HUDEP-2 (cell line): Measurements from ENCODE around the gene HNRNPA2B1.
A peak's percentile ranks its signal among the peaks of the same experiment; 100 is the strongest.
"Not testable (repeated sequence)": the region's sequence is repeated elsewhere in the genome, so short reads cannot be mapped to it uniquely, and the experiment has no call there.

Experiments used
- DNase-seq, 76 experiments: peaks; one replicate each; lab custom pipeline; 2025; ENCODE audit not compliant: unreplicated experiment in 76 of 76; lab: John Stamatoyannopoulos, UW

Gene HNRNPA2B1

DNA sequence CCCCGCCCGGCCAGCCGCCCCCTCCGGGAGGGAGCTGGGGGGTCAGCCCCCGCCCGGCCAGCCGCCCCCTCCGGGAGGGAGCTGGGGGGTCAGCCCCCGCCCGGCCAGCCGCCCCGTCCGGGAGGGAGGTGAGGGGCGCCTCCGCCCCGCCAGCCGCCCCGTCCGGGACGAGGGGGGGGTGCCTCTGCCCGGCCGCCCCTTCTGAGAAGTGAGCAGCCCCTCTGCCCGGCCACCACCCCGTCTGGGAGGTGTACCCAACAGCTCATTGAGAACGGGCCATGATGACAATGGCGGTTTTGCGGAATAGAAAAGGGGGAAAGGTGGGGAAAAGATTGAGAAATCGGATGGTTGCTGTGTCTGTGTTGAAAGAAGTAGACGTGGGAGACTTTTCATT, 52.2 kb downstream of the HNRNPA2B1 start:
- DNase-seq, result not testable (repeated sequence)

- not testable (repeated sequence) for DNase-seq
Measured at GRCh38 chr7:26147646-26148306, 52.8 kb downstream of the HNRNPA2B1 start.

DNA sequence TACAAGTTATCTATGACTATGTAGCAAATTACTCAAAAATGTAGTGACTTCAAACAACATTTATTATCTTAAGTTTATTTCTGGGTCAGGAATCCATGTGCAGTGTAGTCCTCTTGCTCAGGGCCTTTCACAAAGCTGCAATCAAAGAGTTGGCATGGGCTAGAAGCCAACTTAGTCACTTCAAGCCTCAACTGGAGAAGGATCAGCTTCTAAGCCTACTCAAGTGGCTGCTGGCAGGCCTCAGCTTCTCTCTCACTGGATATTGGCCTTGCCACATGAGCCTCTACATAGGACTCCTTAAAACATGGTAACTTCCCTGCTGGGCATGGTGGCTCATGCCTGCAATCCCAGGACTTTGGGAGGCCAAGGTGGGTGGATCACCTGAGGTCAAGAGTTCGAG, 53.5 kb downstream of the HNRNPA2B1 start:
- peak in 2 of 76 experiments; percentile 11 to 13 for DNase-seq

DNA sequence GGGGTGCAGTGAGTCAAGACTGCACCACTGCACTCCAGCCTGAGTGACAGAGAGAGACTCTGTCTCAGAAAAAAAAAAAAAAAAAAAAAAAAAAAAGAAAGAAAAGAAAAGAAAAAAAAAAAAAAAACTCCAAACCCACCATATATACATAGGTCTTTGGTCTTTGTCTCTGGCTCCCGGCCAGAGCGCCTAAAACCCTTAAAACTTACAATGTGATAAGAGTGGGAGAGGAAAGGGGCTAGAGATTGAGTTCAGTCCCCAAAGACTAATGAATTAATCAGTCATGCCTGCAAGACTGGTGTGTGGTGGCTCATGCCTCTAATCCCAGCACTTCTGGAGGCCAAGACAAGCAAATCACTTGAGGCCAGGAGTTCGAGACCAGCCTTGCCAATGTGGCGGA, 55.3 kb downstream of the HNRNPA2B1 start:
- no peak for DNase-seq

DNA sequence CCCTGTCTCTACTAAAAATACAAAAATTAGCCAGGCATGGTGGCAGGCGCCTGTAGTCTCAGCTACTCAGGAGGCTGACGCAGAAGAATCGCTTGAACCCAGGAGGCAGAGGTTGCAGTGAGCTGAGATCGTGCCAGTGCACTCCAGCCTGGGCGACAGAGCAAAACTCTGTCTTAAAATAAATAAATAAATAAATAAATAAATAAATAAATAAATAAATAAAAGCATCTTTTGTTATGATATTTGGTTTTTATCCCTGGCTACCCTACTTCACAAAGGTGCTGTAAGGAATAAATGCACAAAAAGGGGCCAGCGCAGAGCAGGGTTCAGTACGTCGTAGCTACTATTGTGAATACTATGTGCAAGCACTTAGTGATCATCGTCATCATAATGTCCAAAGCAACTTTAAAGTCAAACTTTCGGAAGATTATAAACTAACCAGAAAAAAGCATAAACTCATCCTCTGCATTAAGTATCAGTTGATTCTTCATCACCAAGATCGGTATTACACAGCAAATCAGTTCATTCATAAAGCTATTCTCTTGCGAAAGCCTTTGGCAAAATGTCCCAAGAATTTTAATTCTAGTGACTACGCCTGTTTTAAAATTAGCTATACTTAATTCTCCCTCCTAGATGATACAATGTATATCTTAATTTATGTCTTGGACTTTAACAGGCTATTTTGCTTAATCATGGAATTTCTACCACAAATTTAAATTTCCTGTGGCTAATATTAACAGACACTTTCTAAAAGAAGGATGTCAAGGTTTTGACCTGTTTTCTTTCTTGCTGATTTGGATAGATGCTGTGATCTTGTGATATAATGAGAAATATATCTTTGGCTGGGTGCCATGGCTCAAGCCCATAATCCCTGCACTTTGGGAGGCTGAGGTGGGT, 56.1 kb downstream of the HNRNPA2B1 start:
- DNase-seq, result no peak

- DNase-seq, result no peak
Measured at GRCh38 chr7:26143298-26144048, 57.1 kb downstream of the HNRNPA2B1 start.

GRCh38 chr7:26141077-26141476, 59.5 kb downstream of the HNRNPA2B1 start:
- DNase-seq, result no peak

DNA sequence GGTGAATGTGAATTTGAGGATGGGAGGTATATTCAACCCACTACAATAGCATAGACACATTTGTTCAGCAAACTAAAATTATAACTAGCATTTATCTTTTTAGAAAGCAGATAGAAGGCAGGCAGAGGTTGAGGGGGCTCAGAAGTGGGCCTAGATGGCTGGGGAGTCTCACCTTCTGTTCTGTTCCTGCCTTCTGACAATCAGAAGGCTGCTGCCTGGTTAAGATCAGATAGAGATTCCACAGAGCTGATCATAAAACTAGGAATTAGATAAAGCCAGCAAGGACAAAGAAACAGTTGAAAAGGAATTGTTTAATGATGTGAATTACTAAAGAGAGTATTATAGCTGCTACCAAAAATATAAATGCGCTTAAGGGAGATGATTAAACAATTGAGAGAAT, 60.2 kb downstream of the HNRNPA2B1 start:
- no peak for DNase-seq
